ENCODE measurements around the gene CACNB2.

DNA sequence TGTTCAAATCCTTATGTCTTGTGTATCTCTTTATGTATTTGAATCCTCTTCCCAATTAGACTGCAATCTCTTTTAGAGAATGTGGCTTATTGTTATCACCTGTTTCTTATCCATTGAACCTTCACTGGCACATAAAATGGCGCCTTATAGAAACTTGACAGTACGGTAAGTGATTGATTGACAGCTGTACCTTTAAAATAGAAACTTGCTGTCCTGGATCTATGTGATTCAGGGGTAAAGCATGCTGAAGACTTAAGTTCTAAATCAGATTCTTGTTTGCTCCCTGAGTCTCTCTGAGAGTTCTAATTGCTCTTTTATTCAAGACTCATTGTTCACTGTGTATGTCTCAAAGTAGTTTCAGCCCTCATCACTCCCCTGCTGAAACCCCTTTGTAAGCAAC, 91.3 kb downstream of the CACNB2 start:
- TF ChIP-seq, protein P1, sequence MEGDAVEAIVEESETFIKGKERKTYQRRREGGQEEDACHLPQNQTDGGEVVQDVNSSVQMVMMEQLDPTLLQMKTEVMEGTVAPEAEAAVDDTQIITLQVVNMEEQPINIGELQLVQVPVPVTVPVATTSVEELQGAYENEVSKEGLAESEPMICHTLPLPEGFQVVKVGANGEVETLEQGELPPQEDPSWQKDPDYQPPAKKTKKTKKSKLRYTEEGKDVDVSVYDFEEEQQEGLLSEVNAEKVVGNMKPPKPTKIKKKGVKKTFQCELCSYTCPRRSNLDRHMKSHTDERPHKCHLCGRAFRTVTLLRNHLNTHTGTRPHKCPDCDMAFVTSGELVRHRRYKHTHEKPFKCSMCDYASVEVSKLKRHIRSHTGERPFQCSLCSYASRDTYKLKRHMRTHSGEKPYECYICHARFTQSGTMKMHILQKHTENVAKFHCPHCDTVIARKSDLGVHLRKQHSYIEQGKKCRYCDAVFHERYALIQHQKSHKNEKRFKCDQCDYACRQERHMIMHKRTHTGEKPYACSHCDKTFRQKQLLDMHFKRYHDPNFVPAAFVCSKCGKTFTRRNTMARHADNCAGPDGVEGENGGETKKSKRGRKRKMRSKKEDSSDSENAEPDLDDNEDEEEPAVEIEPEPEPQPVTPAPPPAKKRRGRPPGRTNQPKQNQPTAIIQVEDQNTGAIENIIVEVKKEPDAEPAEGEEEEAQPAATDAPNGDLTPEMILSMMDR (IDR thresholded peaks at IDR 0.05): no peak
- TF ChIP-seq, protein P2, sequence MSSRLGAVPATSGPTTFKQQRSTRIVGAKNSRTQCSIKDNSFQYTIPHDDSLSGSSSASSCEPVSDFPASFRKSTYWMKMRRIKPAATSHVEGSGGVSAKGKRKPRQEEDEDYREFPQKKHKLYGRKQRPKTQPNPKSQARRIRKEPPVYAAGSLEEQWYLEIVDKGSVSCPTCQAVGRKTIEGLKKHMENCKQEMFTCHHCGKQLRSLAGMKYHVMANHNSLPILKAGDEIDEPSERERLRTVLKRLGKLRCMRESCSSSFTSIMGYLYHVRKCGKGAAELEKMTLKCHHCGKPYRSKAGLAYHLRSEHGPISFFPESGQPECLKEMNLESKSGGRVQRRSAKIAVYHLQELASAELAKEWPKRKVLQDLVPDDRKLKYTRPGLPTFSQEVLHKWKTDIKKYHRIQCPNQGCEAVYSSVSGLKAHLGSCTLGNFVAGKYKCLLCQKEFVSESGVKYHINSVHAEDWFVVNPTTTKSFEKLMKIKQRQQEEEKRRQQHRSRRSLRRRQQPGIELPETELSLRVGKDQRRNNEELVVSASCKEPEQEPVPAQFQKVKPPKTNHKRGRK (CRISPR knock-in tag; IDR thresholded peaks at IDR 0.05; ENCODE audit: borderline replicate concordance): no peak
- TF ChIP-seq KAT7 (CRISPR knock-in tag; IDR thresholded peaks at IDR 0.05; ENCODE audit: borderline replicate concordance) (no peak), IRF2 (CRISPR knock-in tag; IDR thresholded peaks at IDR 0.05; ENCODE audit: borderline replicate concordance, low read depth) (no peak), JUN (CRISPR knock-in tag; IDR thresholded peaks at IDR 0.05) (no peak), TCF7 (CRISPR knock-in tag; IDR thresholded peaks at IDR 0.05; ENCODE audit: low read depth) (no peak), ATF1 (CRISPR knock-in tag; IDR thresholded peaks at IDR 0.05) (no peak), TEAD4 (CRISPR knock-in tag; IDR thresholded peaks at IDR 0.05) (no peak)
- TF ChIP-seq, protein P3, sequence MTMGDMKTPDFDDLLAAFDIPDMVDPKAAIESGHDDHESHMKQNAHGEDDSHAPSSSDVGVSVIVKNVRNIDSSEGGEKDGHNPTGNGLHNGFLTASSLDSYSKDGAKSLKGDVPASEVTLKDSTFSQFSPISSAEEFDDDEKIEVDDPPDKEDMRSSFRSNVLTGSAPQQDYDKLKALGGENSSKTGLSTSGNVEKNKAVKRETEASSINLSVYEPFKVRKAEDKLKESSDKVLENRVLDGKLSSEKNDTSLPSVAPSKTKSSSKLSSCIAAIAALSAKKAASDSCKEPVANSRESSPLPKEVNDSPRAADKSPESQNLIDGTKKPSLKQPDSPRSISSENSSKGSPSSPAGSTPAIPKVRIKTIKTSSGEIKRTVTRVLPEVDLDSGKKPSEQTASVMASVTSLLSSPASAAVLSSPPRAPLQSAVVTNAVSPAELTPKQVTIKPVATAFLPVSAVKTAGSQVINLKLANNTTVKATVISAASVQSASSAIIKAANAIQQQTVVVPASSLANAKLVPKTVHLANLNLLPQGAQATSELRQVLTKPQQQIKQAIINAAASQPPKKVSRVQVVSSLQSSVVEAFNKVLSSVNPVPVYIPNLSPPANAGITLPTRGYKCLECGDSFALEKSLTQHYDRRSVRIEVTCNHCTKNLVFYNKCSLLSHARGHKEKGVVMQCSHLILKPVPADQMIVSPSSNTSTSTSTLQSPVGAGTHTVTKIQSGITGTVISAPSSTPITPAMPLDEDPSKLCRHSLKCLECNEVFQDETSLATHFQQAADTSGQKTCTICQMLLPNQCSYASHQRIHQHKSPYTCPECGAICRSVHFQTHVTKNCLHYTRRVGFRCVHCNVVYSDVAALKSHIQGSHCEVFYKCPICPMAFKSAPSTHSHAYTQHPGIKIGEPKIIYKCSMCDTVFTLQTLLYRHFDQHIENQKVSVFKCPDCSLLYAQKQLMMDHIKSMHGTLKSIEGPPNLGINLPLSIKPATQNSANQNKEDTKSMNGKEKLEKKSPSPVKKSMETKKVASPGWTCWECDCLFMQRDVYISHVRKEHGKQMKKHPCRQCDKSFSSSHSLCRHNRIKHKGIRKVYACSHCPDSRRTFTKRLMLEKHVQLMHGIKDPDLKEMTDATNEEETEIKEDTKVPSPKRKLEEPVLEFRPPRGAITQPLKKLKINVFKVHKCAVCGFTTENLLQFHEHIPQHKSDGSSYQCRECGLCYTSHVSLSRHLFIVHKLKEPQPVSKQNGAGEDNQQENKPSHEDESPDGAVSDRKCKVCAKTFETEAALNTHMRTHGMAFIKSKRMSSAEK (CRISPR knock-in tag; IDR thresholded peaks at IDR 0.05; ENCODE audit: borderline replicate concordance): no peak
- TF ChIP-seq, protein P4, sequence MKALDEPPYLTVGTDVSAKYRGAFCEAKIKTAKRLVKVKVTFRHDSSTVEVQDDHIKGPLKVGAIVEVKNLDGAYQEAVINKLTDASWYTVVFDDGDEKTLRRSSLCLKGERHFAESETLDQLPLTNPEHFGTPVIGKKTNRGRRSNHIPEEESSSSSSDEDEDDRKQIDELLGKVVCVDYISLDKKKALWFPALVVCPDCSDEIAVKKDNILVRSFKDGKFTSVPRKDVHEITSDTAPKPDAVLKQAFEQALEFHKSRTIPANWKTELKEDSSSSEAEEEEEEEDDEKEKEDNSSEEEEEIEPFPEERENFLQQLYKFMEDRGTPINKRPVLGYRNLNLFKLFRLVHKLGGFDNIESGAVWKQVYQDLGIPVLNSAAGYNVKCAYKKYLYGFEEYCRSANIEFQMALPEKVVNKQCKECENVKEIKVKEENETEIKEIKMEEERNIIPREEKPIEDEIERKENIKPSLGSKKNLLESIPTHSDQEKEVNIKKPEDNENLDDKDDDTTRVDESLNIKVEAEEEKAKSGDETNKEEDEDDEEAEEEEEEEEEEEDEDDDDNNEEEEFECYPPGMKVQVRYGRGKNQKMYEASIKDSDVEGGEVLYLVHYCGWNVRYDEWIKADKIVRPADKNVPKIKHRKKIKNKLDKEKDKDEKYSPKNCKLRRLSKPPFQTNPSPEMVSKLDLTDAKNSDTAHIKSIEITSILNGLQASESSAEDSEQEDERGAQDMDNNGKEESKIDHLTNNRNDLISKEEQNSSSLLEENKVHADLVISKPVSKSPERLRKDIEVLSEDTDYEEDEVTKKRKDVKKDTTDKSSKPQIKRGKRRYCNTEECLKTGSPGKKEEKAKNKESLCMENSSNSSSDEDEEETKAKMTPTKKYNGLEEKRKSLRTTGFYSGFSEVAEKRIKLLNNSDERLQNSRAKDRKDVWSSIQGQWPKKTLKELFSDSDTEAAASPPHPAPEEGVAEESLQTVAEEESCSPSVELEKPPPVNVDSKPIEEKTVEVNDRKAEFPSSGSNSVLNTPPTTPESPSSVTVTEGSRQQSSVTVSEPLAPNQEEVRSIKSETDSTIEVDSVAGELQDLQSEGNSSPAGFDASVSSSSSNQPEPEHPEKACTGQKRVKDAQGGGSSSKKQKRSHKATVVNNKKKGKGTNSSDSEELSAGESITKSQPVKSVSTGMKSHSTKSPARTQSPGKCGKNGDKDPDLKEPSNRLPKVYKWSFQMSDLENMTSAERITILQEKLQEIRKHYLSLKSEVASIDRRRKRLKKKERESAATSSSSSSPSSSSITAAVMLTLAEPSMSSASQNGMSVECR (CRISPR knock-in tag; IDR thresholded peaks at IDR 0.05; ENCODE audit: borderline replicate concordance): no peak
